GM18907 (cell line): ENCODE results near the gene NCOA5.
A peak's percentile ranks its signal among the peaks of the same experiment; 100 is the strongest.

Experiments
- ATAC-seq: cut with Tn5 transposase; IDR thresholded peaks from one replicate; pipeline ENCODE4 v1.9.1; 2021; ENCODE audit warnings: mild to moderate bottlenecking, moderate library complexity; ENCODE audit not compliant: unreplicated experiment

NCOA5 gene

DNA sequence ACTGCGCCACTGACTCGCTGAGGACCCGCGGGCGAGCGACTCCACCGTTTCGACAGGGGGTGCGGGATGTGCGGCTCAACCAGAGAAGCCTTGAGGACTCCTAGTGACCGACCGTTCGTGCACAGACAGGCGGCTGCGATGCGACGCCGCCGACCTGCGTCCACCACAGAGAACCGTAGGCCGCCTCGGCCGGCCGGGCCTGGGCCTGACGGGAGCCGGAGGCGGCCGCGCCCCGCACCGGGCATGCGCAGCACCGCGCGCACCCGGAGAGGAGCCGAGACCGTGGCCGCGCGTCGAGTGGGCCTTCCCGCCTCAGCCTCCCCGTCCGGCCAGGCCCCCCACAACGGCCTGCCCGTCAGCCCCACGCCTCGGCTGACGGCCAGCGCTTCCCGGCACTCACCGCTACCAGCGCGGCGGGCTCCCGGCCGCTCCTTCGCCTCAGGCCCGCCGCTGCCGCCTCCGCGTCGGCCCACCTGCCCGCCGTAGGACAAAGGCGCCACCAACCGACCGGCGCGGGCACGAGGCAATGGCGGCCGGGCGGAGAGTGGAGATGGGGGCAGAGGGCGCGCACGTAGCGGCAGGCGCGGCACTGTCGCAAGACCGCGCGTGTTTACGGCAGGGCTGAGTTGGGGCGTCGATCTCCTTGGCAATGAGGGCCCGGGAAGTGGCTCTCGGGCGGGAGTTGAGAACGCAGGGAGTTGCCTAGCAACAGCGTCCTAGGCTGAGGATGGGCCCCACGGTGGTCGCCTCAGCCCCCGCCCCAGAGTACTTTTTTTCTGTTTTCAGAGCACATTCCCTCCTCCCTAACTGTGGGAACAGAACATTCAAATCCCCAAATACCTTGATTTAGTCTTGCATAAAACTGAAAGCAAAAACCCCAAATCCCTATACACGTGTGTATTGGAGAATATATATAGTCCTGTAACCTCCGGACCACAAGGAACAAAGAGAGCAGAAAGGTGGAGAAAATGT, at the start of gene NCOA5:
NCOA5 (minus strand) TSS at position 546 of the 972 bp plus-strand sequence. CDS start 10,538 bp downstream, outside the sequence.
- ATAC-seq: peak; percentile 87

DNA sequence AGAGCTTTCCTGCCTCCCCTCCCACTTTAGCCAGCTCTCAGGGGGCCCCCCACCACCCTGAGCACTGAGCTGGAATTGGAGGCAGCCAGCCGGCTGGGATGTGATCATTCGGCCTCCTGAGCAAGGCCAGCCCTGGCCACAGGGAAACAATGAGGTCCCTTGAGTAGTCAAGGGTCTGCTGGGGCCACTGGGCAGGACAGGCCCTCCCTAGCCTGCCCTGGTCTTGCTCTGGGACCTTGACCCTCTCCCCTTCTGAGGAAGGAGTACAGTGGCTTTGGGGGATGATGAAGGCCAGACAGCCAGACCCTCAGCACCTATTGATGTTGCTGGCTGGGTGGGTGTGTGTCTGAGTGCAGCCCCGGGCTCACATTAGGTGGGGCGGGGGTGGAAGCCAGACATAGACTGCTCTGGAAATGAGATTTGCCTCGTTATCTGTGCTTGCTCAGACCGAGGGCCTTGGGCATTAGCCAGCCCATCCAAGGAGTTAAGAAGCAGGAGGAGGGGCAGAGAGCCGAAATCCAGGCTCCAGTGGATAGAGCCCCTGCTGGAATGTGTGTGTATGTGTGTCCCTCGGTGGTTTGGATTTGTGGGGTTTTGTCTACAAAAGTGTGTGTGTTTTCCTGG, 49.6 kb upstream of the NCOA5 start:
- no peak for ATAC-seq

DNA sequence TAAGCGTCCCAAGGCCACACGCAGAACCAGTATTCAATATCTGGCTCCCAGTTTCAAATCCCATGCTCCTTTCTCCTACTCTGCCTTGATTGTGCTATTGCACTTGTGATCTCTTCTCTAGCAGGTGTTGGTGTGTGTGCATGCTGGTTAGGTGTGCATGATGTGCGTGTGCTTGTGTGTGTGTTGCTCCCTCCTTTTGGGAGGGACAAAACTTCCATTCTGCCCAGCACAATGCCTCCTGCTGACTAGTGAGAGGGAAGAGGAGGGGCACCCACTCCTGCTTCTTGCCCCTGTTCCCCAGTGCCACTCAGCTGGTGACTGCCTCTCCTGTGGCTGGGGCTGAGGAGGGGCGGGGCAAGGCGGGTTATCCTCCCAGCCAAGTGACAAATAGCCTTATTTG, 48.1 kb upstream of the NCOA5 start:
- no peak for ATAC-seq

GRCh38 chr20:46135856-46136633, 46.3 kb upstream of the NCOA5 start:
- no peak for ATAC-seq

DNA sequence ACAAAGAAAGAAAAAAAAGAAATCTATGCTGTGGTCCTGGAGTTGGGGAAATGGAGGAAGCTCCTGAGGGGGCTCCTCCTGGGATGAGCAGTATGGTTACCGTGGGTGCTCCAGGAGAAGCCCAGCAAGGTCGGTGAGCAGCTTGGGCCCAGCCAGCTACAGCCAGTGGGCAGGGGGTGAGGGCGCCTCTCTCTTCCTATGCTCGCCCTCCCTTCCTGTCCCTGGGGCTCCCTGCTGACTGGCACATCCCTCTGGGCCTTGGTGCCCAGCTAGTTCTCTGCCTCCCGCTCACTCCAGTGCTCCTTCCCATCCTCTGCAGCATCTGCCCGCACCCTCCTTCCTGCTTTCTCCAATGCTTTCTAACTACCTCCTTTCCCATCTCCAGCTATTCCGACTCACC, 45.0 kb upstream of the NCOA5 start:
- no peak for ATAC-seq

GRCh38 chr20:46133886-46134654, 44.3 kb upstream of the NCOA5 start:
- ATAC-seq: no peak

DNA sequence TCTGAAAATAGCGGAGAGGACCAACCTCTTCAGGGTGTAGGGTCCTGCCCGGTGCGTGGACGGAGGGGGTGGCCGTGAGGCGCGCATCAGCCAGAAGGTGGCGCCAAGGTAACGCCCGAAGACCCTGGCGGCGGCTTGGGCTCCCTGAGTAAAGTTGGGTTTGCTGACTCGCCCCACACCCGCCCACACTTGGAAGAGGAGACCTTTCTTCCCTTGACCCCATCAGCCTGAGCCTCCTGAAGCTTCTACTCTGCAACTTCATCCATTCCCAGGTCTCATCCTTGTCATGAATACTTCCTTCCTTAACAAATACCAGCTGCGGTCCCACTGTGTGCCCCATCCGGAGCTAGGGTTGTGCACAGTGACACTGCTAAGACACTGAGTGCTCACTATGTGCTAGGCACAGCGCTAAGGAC, 43.0 kb upstream of the NCOA5 start:
- ATAC-seq: peak; percentile 54

- ATAC-seq: no peak
These were observed 41.6 kb upstream of the NCOA5 start for GRCh38 chr20:46131396-46131795.

- ATAC-seq: no peak
These were observed 40.8 kb upstream of the NCOA5 start for GRCh38 chr20:46130534-46130933.

DNA sequence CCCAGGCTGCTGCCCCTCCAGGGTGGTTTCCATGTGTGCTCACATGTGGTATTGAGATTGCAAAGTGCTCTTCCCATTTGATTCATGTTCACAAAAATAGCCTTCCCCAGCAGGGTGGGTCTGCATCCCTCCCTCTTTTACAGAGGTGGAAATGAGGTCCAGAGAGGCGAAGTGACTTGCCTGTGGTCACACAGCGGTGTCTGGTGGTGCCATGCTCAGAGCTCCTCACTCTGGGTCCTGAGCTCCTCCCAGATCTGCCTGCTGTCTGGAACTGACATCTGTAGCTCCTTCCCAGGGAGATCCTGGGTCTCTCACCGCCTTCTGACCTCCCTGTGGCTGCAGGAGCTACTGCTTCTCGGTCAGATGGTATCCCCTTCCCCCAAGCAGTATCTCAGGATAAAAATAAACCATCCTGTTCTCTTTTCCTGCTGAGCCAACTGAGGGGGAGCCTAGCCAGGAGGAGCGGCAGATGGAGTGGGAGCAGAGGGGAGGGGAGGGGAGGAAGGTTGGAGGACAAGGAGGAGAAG, 40.3 kb upstream of the NCOA5 start:
- ATAC-seq: no peak

DNA sequence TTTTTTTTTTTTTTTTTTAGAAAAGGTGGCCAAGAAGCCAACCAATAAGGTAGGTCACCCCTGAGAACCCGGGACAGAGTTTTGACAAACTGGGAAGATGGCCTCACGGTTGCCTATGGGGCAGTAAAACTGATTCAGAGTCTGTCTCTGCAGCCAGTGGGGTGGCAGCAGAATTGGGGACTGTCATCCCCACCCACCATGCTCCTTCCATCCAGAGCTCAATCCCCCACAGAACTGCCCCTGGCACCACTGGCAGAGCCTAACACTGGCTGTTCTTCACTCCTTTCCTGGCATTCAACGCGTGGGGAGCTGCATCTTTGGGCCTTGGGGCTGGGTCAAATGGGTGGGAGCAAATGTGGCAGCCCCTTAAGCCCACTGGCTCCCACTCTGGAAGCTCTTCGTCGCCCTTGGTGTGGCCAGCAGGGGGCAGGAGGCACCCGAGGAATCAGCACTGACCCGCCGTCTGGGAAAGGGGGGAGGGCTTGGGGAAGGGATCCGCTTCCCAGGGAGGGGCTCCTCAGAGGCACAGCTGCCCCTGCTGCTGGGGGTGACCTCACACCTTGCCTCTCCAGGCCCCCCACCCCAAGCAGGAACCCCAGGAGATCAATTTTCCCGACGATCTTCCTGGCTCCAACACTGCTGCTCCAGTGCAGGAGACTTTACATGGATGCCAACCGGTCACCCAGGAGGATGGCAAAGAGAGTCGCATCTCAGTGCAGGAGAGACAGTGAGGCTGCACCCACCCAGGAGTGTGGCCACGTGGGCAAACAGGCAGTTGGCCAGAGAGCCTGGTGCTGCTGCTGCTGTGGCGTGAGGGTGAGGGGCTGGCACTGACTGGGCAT, 38.8 kb upstream of the NCOA5 start:
- no peak for ATAC-seq

GRCh38 chr20:46127396-46128010, 37.7 kb upstream of the NCOA5 start:
- ATAC-seq: no peak

DNA sequence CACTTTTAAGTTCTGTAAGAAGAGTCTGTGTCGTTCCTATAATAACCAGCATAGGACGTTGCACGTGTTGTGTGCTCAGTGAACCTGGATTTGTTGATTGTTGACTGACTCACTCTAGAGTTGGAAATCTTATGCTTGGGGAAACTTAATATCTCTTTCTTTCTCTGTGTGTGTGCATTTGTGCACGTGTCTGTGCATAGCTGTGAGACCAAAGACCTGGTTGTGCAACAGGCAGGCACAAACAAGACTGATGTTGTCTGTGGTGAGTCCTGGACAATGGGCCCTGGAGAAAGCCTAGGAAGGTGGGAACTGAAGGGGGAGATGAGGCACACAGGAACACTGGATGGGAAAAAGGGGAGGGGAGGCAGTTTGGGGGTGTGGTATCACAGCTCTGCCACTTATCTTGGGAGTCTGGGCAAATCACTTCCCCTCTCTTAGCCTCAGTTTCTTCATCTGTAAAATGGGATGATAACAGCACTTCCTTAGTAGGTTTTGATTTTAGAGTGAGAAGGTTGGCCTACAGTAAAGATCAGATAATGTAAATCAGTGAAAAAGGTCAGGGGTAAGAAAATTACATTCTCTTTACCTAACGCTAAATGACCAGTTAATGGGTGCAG, 36.8 kb upstream of the NCOA5 start:
- ATAC-seq: no peak

GRCh38 chr20:46123482-46124245, 33.9 kb upstream of the NCOA5 start:
- no peak for ATAC-seq

DNA sequence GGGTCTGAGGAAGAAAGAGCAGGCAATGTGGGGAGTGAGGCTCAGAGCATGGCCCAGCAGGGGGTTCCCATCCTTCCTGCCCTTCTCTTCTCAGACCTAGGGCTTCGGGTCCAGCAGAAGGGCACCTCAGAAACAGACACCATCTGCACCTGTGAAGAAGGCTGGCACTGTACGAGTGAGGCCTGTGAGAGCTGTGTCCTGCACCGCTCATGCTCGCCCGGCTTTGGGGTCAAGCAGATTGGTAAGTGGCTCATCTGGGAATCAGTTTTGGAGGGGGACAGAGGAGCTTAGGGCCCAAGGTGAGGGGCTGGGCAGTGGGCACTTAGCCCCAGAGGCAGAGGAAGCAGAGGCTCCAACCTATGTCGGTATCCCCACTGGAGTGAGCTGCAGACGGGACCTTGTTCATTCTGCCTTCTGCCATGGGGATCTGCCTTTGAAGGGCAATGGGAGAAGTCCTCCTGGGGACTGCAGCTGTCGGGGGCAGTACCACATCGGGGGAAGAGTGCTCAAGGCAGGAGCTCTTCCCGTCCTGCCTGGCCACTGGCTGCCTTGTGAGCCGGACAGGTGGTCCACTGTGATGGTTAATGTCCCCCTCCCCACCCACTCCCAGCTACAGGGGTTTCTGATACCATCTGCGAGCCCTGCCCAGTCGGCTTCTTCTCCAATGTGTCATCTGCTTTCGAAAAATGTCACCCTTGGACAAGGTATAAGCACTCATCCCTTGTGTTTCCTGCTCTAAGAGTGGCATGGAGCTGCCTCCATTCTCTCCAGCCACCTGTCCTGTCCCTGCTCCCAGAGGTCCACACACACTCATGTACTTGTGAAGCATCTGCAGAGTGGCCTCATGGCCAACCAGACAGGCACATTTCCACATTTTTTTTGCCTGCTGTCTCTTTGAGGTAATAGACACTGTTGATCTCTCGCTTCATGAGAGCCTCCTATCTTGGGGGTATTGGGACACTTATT, 33.0 kb upstream of the NCOA5 start:
- ATAC-seq: no peak

DNA sequence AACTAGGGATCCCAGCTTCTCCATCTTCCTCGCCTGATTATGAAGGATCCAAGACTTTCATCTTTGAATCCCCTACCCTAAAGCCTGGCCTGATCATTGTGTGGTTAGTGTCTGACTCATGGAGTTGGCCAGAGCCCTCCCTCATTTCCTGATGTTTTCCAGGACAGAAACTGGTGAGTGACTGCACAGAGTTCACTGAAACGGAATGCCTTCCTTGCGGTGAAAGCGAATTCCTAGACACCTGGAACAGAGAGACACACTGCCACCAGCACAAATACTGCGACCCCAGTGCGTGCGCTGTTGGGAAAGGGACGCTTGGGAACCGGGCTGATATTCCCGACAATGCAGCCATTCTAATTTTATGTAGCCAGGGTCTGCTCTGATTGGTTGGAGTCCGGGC, 32.3 kb upstream of the NCOA5 start:
- no peak for ATAC-seq
